GM13976 (cell line): ENCODE results near the gene LSG1.

ENCODE experiments used
- DNase-seq: peaks from one replicate; pipeline ENCODE4 v3.0.0; 2012; ENCODE audit warnings: low spot score
- in situ Hi-C: fragments of 300-500 bp; cut with MboI; formaldehyde crosslinking; loops from one replicate; pipeline ENCODE4 v1.12.0; 2022; ENCODE audit warnings: low sequenced_read_pairs, mixed read lengths, inconsistent platforms; ENCODE audit not compliant: unreplicated experiment
- TF ChIP-seq, protein P1 (sequence below): IDR thresholded peaks from 2 replicates; pipeline ENCODE4 v1.5.1; 2012; ENCODE audit warnings: borderline replicate concordance, mild to moderate bottlenecking; ENCODE audit not compliant: insufficient read depth; ENCODE audit errors: extremely low read depth, missing control alignments, control extremely low read depth

Gene LSG1

DNA sequence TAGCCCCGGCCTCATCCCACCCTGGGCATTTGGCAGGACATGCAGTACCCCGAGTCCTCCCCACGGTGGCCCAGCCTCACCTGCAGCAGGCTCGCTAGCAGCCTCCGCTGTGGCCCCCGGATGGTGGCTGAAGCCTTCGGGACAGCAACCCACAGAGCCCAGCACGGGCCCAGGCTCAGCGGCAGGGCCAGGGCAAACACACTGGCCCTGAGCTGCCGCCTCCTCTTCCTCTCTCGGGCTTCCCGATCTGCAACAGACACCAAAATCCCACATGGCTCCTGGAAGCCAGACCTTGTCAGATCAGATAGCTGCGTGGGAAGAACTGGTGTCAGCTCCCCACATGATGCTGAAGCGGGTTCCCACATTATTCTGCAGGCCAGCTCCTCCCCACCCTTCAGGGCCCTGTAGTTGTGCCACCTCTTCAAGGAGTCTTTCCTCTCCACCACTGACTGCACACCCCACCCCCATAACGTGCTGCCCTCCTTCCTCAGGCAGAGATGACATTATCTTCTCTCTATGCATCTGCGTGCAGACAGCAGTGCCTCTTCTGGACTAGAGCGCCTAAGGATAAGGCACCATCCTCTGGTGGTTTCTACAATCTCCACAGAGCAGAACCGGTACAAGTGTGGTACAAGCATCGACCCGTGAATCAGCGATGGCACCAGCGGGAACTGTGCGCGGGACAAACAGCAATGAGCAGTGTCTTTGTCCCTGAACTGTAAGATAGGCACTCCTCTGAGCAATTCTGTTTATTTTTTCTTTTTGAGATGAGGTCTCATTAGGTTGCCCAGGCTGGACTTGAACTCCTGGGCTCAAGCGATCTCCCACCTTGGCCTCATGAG lies 48.3 kb downstream of the LSG1 start:
- TF ChIP-seq, protein P1, sequence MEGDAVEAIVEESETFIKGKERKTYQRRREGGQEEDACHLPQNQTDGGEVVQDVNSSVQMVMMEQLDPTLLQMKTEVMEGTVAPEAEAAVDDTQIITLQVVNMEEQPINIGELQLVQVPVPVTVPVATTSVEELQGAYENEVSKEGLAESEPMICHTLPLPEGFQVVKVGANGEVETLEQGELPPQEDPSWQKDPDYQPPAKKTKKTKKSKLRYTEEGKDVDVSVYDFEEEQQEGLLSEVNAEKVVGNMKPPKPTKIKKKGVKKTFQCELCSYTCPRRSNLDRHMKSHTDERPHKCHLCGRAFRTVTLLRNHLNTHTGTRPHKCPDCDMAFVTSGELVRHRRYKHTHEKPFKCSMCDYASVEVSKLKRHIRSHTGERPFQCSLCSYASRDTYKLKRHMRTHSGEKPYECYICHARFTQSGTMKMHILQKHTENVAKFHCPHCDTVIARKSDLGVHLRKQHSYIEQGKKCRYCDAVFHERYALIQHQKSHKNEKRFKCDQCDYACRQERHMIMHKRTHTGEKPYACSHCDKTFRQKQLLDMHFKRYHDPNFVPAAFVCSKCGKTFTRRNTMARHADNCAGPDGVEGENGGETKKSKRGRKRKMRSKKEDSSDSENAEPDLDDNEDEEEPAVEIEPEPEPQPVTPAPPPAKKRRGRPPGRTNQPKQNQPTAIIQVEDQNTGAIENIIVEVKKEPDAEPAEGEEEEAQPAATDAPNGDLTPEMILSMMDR, result no peak
- in situ Hi-C loops, result no loop called here
- DNase-seq, result no peak

DNA sequence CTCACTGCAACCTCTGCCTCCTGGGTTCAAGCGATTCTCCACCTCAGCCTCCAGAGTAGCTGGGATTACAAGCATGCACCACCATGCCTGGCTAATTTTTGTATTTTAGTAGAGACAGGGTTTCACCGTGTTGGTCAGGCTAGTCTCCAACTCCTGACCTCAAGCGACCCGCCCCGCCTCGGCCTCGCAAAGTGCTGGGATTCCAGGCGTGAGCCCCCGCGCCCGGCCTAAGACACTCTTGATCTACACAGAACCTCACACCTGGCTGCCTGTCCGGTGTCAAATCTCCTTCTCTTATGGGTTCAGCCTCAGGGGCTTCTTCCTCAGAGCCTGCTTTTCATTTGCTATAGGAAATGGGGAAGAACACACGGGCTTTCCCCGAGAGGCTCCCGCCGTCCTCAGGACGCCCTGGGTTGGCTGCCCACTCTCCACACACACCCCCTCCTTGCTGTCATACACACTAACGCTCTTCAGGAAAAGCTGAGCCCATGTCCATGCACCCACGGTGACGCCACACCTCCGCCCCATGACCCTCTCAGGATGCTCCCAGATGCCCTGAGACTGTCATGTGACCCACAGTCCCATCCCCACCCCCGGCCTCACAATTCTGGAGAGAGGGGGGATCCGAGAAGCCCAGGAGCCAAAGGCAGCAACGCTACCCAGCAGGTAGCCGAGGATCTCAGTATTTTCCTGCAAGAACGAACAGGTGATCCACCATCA lies 49.2 kb downstream of the LSG1 start:
- TF ChIP-seq, protein P1, result no peak
- no peak for DNase-seq
- in situ Hi-C loops, result no loop called here

DNA sequence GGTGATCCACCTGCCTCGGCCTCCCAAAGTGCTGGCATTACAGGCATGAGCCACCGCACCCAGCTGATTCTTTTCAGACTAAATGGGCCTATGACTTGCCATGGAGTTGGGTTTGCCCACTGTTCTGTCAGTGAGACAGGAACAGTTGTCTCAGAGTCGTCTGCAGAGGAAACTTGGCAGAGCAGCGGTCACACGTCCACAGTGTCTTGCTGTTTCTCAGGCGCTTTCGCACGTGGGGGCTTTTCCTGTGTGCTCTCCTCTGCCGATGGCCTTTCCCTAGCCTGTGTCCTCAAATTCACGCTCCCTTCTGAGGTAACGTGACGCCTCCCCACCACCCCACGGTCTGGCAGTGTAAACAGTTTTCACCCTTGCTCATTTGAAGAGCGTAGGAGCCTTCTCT lies 50.0 kb downstream of the LSG1 start:
- no peak for DNase-seq
- TF ChIP-seq, protein P1, result no peak
- in situ Hi-C loops, result no loop called here

DNA sequence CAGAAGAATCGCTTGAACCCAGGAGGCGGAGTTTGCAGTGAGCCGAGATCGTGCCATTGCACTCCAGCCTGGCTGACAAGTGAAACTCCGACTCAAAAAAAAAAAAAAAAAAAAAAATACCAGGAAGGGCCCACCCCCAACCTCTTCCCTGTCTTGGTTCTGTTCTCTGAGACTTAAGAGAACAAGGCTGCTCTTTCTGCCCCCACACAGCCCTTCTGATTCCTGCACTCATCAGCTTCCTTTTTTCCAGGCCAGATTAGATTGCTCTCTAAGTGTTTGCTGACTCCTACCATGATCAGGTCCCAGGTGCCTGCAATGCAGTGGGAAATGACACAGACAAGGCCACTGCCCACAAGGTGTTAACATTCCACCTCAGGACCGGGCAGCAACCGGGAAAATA lies 51.8 kb downstream of the LSG1 start:
- in situ Hi-C loops, result no loop called here
- no peak for DNase-seq
- TF ChIP-seq, protein P1, result no peak

DNA sequence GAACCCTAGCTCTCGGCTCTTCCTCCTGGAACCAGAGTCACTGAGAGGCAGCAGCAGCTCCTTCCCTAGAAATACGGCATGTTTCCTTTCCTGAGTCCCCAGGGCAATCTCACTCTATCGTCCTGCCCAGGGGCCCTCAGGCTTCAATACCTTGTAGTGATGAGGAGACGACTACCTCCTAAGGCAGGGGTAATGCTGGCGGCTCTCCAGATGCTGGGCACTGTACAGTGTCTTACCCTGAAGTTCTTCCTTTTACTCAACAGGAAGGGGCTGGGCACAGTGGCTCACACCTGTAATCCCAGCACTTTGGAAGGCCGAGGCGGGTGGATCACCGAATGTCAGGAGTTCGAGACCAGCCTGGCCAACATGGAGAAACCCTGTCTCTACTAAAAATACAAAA lies 52.2 kb downstream of the LSG1 start:
- TF ChIP-seq, protein P1, result no peak
- in situ Hi-C loops, result no loop called here
- DNase-seq, result no peak

DNA sequence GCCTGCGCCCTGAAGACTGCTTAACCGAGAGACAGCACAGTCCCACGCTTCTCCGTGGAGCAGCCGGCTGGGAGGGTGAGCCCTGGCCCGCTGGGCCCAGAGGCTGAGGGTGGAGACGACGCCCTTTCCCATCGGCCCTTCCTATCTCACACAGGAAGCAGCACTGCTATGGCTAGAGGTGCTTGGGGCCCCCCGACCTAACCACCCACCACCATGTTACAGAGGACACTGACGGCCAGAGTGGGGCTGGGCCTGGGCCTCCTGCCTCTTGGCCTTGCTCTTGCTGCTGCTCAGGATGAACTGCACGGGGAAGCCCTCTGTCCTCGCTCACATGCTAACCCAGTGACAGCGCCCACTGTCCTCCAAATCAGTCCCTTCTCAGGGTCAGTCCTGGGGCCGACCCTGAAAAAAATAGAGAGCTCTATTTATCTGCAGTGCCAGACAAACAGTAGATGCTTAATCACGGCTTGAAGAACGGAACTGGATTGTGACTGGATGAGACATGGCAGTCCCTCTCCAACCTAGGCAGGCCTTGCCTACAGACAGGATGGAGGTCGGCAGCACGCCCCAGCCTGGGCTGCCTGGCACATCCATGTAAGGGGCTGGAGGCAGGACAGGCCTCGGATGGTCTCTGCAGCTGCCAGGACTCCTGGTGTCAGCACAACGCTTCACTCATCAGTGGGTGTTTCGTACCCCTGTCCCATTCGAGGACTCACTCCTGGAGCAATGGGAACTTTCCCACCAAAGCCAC lies 53.0 kb downstream of the LSG1 start:
- in situ Hi-C loops, result no loop called here
- DNase-seq, result no peak
- TF ChIP-seq, protein P1, result no peak
